K562 (cell line): ENCODE data around the gene ABLIM2.

Experiments
- EZH2 ChIP-seq: IDR thresholded peaks from 2 replicates; pipeline ENCODE4 v1.6.1; 2012; ENCODE audit warnings: low read depth, mild to moderate bottlenecking, inconsistent platforms, low read length, borderline replicate concordance
- FOS ChIP-seq: IDR thresholded peaks from 3 replicates; pipeline ENCODE4 v1.6.1; 2011; ENCODE audit not compliant: insufficient read length; ENCODE audit errors: extremely low read depth
- HIVEP1 ChIP-seq: fragments of 250-450 bp; sonication (Bioruptor Pico); IDR thresholded peaks from 2 replicates; pipeline ENCODE4 v1.4.0; 2020; ENCODE audit warnings: mild to moderate bottlenecking
- HMG20B ChIP-seq: fragments of 250-450 bp; sonication (Bioruptor Pico); IDR thresholded peaks from 2 replicates; pipeline ENCODE4 v1.5.0; 2021; ENCODE audit warnings: mild to moderate bottlenecking
- POLR2A ChIP-seq: fragments of 450-650 bp; conservative IDR thresholded peaks from 2 replicates; pipeline ENCODE4 v1.6.1; 2016
- ZNF12 ChIP-seq: sonication (generic); formaldehyde crosslinking; IDR thresholded peaks from 2 replicates; pipeline ENCODE4 v1.4.0; 2020; ENCODE audit warnings: mild to moderate bottlenecking, missing genetic modification reagents
- TF ChIP-seq, protein P1 (sequence below): sonication (generic); formaldehyde crosslinking; IDR thresholded peaks from 2 replicates; pipeline ENCODE4 v1.8.1; 2023; ENCODE audit warnings: mild to moderate bottlenecking, missing genetic modification reagents
- TF ChIP-seq, protein P2 (sequence below): fragments of 250-450 bp; sonication (Bioruptor Pico); IDR thresholded peaks from 2 replicates; pipeline ENCODE4 v1.5.0; 2021

DNA sequence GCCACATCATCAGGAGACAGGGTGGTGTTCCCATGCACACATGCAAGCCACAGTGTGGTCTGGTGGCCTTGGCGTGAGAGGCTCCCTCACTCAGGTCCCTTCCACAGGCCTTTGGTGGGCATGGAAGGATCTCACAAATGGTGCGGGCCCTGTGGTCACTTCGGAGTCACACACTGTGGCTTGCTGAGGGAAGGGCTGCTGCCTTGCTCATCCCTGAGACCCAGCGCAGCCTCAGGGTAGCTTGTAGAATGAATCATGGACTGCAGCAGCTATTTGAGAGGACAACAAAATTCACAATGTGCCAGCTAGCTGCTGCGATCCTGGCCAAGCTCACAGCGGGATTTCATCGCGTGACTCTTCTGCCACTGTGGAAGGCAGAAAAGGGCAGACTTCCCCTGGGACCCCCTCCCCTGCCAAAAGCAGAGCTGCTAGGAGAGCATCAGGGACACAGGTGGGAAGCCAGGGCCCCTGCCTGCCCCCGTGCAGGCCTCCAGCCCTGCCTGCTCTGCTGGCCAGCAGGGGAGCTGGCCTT, 106.4 kb downstream of the ABLIM2 start:
- TF ChIP-seq FOS: no peak
- no peak for TF ChIP-seq ZNF12 (CRISPR knock-in tag)
- TF ChIP-seq, protein P1, sequence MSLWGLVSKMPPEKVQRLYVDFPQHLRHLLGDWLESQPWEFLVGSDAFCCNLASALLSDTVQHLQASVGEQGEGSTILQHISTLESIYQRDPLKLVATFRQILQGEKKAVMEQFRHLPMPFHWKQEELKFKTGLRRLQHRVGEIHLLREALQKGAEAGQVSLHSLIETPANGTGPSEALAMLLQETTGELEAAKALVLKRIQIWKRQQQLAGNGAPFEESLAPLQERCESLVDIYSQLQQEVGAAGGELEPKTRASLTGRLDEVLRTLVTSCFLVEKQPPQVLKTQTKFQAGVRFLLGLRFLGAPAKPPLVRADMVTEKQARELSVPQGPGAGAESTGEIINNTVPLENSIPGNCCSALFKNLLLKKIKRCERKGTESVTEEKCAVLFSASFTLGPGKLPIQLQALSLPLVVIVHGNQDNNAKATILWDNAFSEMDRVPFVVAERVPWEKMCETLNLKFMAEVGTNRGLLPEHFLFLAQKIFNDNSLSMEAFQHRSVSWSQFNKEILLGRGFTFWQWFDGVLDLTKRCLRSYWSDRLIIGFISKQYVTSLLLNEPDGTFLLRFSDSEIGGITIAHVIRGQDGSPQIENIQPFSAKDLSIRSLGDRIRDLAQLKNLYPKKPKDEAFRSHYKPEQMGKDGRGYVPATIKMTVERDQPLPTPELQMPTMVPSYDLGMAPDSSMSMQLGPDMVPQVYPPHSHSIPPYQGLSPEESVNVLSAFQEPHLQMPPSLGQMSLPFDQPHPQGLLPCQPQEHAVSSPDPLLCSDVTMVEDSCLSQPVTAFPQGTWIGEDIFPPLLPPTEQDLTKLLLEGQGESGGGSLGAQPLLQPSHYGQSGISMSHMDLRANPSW (CRISPR knock-in tag): no peak
- TF ChIP-seq, protein P2, sequence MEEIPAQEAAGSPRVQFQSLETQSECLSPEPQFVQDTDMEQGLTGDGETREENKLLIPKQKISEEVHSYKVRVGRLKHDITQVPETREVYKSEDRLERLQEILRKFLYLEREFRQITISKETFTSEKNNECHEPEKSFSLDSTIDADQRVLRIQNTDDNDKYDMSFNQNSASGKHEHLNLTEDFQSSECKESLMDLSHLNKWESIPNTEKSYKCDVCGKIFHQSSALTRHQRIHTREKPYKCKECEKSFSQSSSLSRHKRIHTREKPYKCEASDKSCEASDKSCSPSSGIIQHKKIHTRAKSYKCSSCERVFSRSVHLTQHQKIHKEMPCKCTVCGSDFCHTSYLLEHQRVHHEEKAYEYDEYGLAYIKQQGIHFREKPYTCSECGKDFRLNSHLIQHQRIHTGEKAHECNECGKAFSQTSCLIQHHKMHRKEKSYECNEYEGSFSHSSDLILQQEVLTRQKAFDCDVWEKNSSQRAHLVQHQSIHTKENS (CRISPR knock-in tag): no peak
- TF ChIP-seq HIVEP1 (CRISPR knock-in tag): no peak
- TF ChIP-seq HMG20B (CRISPR knock-in tag): no peak
- no peak for TF ChIP-seq EZH2
- no peak for TF ChIP-seq POLR2A
